T-helper 17 cell (primary cell): ENCODE measurements around the gene MUTYH. TPM values are rescaled to one million over a fixed set of nuclear protein-coding genes. Genes with fewer than 3 reads are reported as not detected.
A peak's percentile ranks its signal among the peaks of the same experiment; 100 is the strongest.
"Not testable (repeated sequence)": the region's sequence is repeated elsewhere in the genome, so short reads cannot be mapped to it uniquely, and the experiment has no call there.

Source experiments
- ATAC-seq: fragments of 150-1000 bp; cut with Tn5 transposase; 2 replicates; pipeline ENCODE4 v1.10.0; 2021; ENCODE audit warnings: mild to moderate bottlenecking, moderate library complexity
- DNase-seq, 3 donors: peaks; one replicate each; pipeline versions ENCODE4 v3.0.0 to v3.0.0-alpha.2; 2020 to 2021
- H3K9me3 ChIP-seq: one replicate; pipeline ENCODE4 v1.7.0; 2013; ENCODE audit warnings: low read length, mild to moderate bottlenecking; ENCODE audit not compliant: control insufficient read depth, poor library complexity, severe bottlenecking
- H3K27ac Mint-ChIP-seq: one replicate; pipeline ENCODE4 v1.8.0; 2022; ENCODE audit warnings: mild to moderate bottlenecking, moderate library complexity, mixed read lengths
- H3K27me3 Mint-ChIP-seq: one replicate; pipeline ENCODE4 v1.8.0; 2022; ENCODE audit warnings: mixed read lengths
- H3K36me3 Mint-ChIP-seq: one replicate; pipeline ENCODE4 v1.8.0; 2022; ENCODE audit warnings: low read depth, mixed read lengths
- H3K4me1 Mint-ChIP-seq: one replicate; pipeline ENCODE4 v1.8.0; 2022; ENCODE audit warnings: mild to moderate bottlenecking, mixed read lengths
- H3K4me3 Mint-ChIP-seq: one replicate; pipeline ENCODE4 v1.8.0; 2022; ENCODE audit warnings: mild to moderate bottlenecking, moderate library complexity, mixed read lengths
- total RNA-seq, 4 donors: library from RNA in 2 of 4; stranded (reverse) in 2 of 4; gene quantifications; one replicate each; pipeline ENCODE4 v1.2.3 and lab custom pipeline; 2022 to 2026

The MUTYH gene
- total RNA-seq, 2 donors from 2014 or later, result 60.4 to 73.4 TPM

DNA sequence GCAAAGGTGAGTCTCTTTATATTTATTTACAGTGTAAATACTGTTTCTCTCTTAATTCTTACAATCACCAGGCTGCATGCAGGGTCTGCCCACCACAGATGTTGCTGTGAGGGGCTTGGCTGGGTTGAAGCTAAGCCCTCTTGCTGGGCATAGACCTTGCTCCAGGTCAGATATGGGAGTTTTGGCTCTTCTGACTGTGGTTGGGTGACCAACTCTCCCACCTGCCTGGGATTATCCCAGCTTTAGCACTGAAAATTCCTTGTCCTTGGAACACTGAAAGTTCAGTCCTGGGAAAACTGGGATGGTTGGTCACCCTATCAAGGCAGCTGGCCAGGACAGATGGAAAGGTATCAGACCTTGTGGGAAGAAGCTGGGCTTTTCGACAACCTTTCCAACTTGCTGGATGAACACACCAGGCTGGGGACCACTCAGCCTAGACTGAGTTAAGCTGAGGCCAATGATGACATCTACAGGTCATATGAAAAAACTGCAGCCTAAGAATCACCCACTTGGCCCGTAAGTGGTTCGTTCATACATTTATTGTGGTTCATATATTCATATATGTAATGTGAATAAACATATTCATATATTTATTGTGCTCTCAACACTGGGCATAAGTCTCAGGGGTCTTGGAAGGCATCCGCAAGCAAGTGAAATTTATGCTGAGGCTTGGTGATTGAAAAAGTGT lies 40.1 kb downstream of the MUTYH start:
- no peak for ATAC-seq
- Mint-ChIP-seq H3K36me3 (no peaks in the 10 kb centered on the region), H3K4me1 (peaks cover 17% of the 10 kb centered on the region), H3K4me3 (no peak overlapping the region), H3K27ac (peak overlapping the region; percentile 66), H3K27me3 (no peaks in the 10 kb centered on the region)
- H3K9me3 ChIP-seq, result no peaks in the 10 kb centered on the region
- peak in 1 of 3 donors; percentile 9 for DNase-seq

DNA sequence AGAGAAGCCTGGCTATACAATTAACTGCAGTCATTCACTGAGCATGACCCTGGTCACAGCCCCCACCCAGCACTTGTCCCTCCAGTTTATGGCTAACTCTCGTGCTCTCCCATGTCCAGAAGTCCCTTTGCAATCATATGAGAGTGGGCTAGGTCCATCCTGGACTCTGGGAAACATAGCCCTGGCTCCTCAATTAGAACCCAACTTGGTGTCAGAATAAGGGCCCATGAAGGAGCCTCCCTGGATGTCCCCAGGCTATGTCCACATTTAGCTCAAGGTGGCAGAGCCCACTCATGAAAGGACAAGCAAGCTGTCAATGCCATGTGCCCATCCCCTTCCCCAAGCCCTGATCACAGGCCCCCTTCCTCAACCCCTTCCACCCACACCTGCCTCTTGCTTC lies 40.9 kb downstream of the MUTYH start:
- Mint-ChIP-seq H3K36me3 (no peaks in the 10 kb centered on the region), H3K4me3 (no peak overlapping the region), H3K4me1 (peaks cover 12% of the 10 kb centered on the region), H3K27ac (no peak overlapping the region), H3K27me3 (no peaks in the 10 kb centered on the region)
- no peak for DNase-seq
- no peaks in the 10 kb centered on the region for H3K9me3 ChIP-seq
- no peak for ATAC-seq

DNA sequence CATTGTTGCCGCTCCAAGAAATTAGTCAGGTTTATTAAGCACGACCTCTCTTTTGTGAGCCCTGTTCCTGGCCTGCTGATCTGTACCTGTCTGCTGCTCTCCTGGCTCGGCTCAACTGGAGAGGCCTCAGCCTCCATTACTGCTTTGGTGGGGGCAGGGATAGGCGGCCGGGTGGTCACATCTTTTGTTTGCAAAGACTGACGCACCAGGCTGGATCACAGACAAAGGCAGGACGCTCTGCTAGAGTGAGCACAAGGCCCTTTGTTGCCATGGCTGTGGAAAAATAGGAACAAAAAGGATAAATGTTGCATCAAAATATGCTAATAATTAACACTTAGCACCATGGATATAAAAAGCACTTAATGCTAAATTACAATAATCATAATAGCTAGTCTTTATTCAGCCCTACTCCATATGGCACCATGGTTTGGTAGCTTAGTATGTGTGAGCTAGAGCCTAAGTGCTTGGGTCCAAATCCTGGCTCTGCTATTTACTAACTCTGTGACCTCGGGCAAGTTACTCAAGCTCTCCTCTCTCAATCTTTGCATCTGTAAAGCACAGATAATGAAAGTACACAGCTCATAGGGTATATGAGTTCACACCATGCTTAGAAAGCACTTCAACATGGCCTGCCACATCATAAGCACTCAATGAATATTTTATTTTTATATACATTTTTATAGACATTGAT lies 42.4 kb downstream of the MUTYH start:
- no peak for ATAC-seq
- Mint-ChIP-seq H3K36me3 (no peaks in the 10 kb centered on the region), H3K27me3 (no peaks in the 10 kb centered on the region), H3K4me1 (peaks cover 9% of the 10 kb centered on the region), H3K27ac (no peak overlapping the region), H3K4me3 (no peak overlapping the region)
- no peak for DNase-seq
- no peaks in the 10 kb centered on the region for H3K9me3 ChIP-seq

DNA sequence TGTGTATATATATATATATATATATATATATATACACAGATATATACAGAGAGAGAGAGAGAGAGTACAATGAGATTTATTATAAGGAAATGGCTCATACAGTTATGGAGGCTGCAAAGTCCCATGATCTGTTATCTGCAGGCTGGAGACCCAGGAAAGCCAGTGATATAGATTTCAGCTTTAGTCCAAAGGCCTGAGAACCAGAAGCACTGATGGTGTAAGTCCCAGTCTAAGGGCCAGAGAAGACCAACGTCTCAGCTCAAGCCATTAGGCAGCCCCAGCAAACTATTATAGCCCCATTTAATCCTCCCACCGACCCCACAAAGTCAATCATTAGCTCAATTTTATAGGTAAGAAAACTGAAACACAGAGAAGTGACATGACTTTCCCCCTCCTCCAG lies 48.5 kb downstream of the MUTYH start:
- Mint-ChIP-seq H3K4me1 (peaks cover 3% of the 10 kb centered on the region), H3K4me3 (no peak overlapping the region), H3K36me3 (no peaks in the 10 kb centered on the region), H3K27ac (peak overlapping the region; percentile 43), H3K27me3 (no peaks in the 10 kb centered on the region)
- no peaks in the 10 kb centered on the region for H3K9me3 ChIP-seq
- no peak for ATAC-seq
- no peak for DNase-seq

DNA sequence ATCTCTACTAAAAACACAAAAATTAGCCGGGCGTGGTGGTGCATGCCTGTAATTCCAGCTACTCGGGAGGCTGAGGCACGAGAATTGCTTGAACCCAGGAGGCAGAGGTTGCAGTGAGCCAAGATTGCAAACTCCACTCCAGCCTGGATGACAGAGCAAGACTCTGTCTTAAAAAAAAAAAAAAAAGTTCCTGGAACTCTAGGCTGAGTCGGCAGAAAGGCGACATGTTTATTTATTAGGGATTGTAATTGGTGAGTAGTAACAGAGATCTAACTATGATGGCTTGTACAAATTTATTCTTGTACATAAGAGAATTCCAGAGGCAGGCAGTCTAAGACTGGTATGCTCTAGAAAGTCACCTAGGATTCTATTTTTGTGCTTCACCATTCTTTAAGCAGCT lies 49.2 kb downstream of the MUTYH start:
- H3K9me3 ChIP-seq, ATAC-seq, H3K27me3 Mint-ChIP-seq, H3K4me1 Mint-ChIP-seq, H3K36me3 Mint-ChIP-seq, H3K4me3 Mint-ChIP-seq, DNase-seq: not testable (repeated sequence)
- H3K27ac Mint-ChIP-seq, result peak overlapping the region; percentile 43

DNA sequence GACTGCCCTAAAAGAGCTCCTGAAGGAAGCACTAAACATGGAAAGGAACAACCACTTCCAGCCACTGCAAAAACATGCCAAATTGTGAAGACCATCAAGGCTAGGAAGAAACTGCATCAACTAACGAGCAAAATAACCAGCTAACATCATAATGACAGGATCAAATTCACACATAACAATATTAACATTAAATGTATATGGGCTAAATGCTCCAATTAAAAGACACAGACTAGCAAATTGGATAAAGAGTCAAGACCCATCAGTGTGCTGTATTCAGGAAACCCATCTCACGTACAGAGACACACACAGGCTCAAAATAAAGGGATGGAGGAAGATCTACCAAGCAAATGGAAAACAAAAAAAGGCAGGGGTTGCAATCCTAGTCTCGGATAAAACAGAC lies 53.7 kb downstream of the MUTYH start:
- peaks cover 14% of the 10 kb centered on the region for H3K27me3 Mint-ChIP-seq
- not testable (repeated sequence) for H3K4me1 Mint-ChIP-seq, DNase-seq, H3K36me3 Mint-ChIP-seq, ATAC-seq, H3K27ac Mint-ChIP-seq, H3K4me3 Mint-ChIP-seq, H3K9me3 ChIP-seq

DNA sequence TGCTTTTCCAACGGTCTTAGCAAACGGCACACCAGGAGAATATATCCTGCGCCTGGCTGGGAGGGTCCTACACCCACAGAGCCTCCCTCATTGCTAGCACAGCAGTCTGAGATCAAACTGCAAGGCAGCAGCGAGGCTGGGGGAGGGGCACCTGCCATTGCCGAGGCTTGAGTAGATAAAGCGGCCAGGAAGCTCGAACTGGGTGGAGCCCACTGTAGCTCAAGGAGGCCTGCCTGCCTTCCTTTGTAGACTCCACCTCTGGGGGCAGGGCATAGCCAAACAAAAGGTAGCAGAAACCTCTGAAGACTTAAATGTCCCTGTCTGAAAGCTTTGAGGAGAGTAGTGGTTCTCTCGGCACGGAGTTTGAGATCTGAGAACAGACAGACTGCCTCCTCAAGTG lies 55.4 kb downstream of the MUTYH start:
- H3K27ac Mint-ChIP-seq, H3K36me3 Mint-ChIP-seq, H3K9me3 ChIP-seq, H3K4me3 Mint-ChIP-seq, ATAC-seq, H3K4me1 Mint-ChIP-seq, DNase-seq: not testable (repeated sequence)
- peaks cover 19% of the 10 kb centered on the region for H3K27me3 Mint-ChIP-seq

DNA sequence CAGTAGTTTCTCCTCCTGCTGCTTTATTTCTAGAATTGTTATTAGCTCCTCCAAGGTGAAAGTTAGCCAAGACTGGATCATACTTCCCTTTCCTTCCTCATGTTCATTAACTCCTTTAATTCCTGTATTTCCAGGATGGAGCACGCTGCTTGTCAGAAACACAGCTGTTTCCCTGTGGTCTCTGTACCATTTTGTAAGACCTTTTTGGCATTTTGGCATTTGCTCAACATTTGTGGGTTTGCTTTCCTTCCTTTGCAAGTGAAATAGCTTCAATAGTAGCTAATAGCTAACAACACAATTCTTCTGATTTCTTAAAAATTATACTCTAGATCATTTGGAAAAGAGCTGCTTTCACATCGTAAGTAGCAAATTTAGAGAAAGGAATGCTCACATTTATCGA lies 57.9 kb downstream of the MUTYH start:
- ATAC-seq (no peak), DNase-seq (no peak)
- Mint-ChIP-seq H3K27me3 (peaks cover 28% of the 10 kb centered on the region), H3K4me1 (peaks cover 4% of the 10 kb centered on the region), H3K27ac (peak overlapping the region; percentile 39), H3K4me3 (no peak overlapping the region), H3K36me3 (peaks cover 5% of the 10 kb centered on the region)
- no peaks in the 10 kb centered on the region for H3K9me3 ChIP-seq

Other genes starting within 250 kb of the MUTYH start
- gene ZSWIM5, start 133.8 kb downstream of the MUTYH start, total RNA-seq, result 1 to 10 TPM; 1.6 to 2.1 TPM
- under 1 TPM; 0.17 to 0.21 TPM for gene HPDL, start 13.5 kb downstream of the MUTYH start, total RNA-seq
- 10 to 100 TPM; 51.4 to 52.5 TPM for gene TOE1, start 270 bp downstream of the MUTYH start, total RNA-seq
- 1 to 10 TPM; 4.9 to 6.5 TPM for gene TESK2, start 150.7 kb upstream of the MUTYH start, total RNA-seq
- gene CCDC163, start 159.6 kb upstream of the MUTYH start, total RNA-seq, result under 1 TPM; 0.63 to 0.99 TPM
- gene MMACHC, start 159.9 kb upstream of the MUTYH start, total RNA-seq, result 1 to 10 TPM in 1 of 2 donors, under 1 TPM in 1; 0.68 to 2.2 TPM
- 10 to 100 TPM; 55.0 to 69.2 TPM for gene PRDX1, start 181.4 kb upstream of the MUTYH start, total RNA-seq
- gene AKR1A1, start 210.4 kb upstream of the MUTYH start, total RNA-seq, result 10 to 100 TPM; 44.0 to 57.0 TPM
- 100 to 1,000 TPM; 139 to 148 TPM for gene NASP, start 243.6 kb upstream of the MUTYH start, total RNA-seq